ENCODE data around the gene KAT8.

GRCh38 chr16:31080035-31080629 is 37.3 kb upstream of the KAT8 start:
- TF ChIP-seq CREB5 (CRISPR knock-in tag; IDR thresholded peaks at IDR 0.05; ENCODE audit: low read depth) (no peak), TOX (CRISPR knock-in tag; IDR thresholded peaks at IDR 0.05; ENCODE audit: borderline replicate concordance) (no peak), PATZ1 (CRISPR knock-in tag; IDR thresholded peaks at IDR 0.05; ENCODE audit: borderline replicate concordance) (no peak), CSRNP3 (CRISPR knock-in tag; IDR thresholded peaks at IDR 0.05) (no peak), PPARA (CRISPR knock-in tag; IDR thresholded peaks at IDR 0.05; ENCODE audit: borderline replicate concordance) (no peak), ZFP3 (CRISPR knock-in tag; IDR thresholded peaks at IDR 0.05) (no peak), RARB (CRISPR knock-in tag; IDR thresholded peaks at IDR 0.05) (no peak), ZFP30 (CRISPR knock-in tag; IDR thresholded peaks at IDR 0.05) (no peak), POU6F1 (CRISPR knock-in tag; IDR thresholded peaks at IDR 0.05; ENCODE audit: borderline replicate concordance, low read depth) (no peak), ISL1 (CRISPR knock-in tag; IDR thresholded peaks at IDR 0.05) (no peak), ARNTL (CRISPR knock-in tag; IDR thresholded peaks at IDR 0.05; ENCODE audit: borderline replicate concordance, low read depth) (no peak), SNAI2 (CRISPR knock-in tag; IDR thresholded peaks at IDR 0.05) (no peak), ESRRG (CRISPR knock-in tag; IDR thresholded peaks at IDR 0.05) (no peak), ZNF70 (CRISPR knock-in tag; IDR thresholded peaks at IDR 0.05) (no peak)
